ENCODE data around the gene SLC13A3. TPM values are rescaled to one million over a fixed set of nuclear protein-coding genes. Genes with fewer than 3 reads are reported as not detected.
A peak's percentile ranks its signal among the peaks of the same experiment; 100 is the strongest.

The SLC13A3 gene
- total RNA-seq, 1 donor: 4.3 TPM

GRCh38 chr20:46543033-46543432 lies 108.2 kb downstream of the SLC13A3 start:
- H3K4me3 ChIP-seq (ENCODE audit: low read depth, low read length): no peak overlapping the region
- TF ChIP-seq CTCF (IDR thresholded peaks at IDR 0.05; ENCODE audit: insufficient read depth, low read depth, low read length): no peak
- DNase-seq (ENCODE audit: low read depth): no peak

- no peak for TF ChIP-seq CTCF (IDR thresholded peaks at IDR 0.05; ENCODE audit: insufficient read depth, low read depth, low read length)
- DNase-seq (ENCODE audit: low read depth): no peak
Observed at GRCh38 chr20:46541229-46541935, 109.9 kb downstream of the SLC13A3 start.

GRCh38 chr20:46539113-46539512 lies 112.1 kb downstream of the SLC13A3 start:
- no peak for TF ChIP-seq CTCF (IDR thresholded peaks at IDR 0.05; ENCODE audit: insufficient read depth, low read depth, low read length)

More at GRCh38 chr20:46541229-46541935, 109.9 kb downstream of the SLC13A3 start:
- H3K4me3 ChIP-seq (ENCODE audit: low read depth, low read length): no peak overlapping the region

GRCh38 chr20:46530640-46531039 lies 120.6 kb downstream of the SLC13A3 start:
- no peak for TF ChIP-seq CTCF (IDR thresholded peaks at IDR 0.05; ENCODE audit: insufficient read depth, low read depth, low read length)
- no peak for DNase-seq (ENCODE audit: low read depth)
- no peak overlapping the region for H3K4me3 ChIP-seq (ENCODE audit: low read depth, low read length)

More at GRCh38 chr20:46539113-46539512, 112.1 kb downstream of the SLC13A3 start:
- DNase-seq (ENCODE audit: low read depth): no peak
- no peak overlapping the region for H3K4me3 ChIP-seq (ENCODE audit: low read depth, low read length)

GRCh38 chr20:46523696-46524328 lies 127.4 kb downstream of the SLC13A3 start:
- DNase-seq (ENCODE audit: low read depth): peak; percentile 14
- no peak overlapping the region for H3K4me3 ChIP-seq (ENCODE audit: low read depth, low read length)
- TF ChIP-seq CTCF (IDR thresholded peaks at IDR 0.05; ENCODE audit: insufficient read depth, low read depth, low read length): no peak

GRCh38 chr20:46523108-46523507 lies 128.2 kb downstream of the SLC13A3 start:
- DNase-seq (ENCODE audit: low read depth): no peak
- H3K4me3 ChIP-seq (ENCODE audit: low read depth, low read length): no peak overlapping the region
- TF ChIP-seq CTCF (IDR thresholded peaks at IDR 0.05; ENCODE audit: insufficient read depth, low read depth, low read length): no peak
